ENCODE results near the gene PODXL2. TPM values are rescaled to one million over a fixed set of nuclear protein-coding genes. Genes with fewer than 3 reads are reported as not detected.
"Not testable (repeated sequence)": the region's sequence is repeated elsewhere in the genome, so short reads cannot be mapped to it uniquely, and the experiment has no call there.

PODXL2 gene
- total RNA-seq, 1 experiment from 2014 or later = 26.6 TPM

GRCh38 chr3:127654374-127654773, 25.4 kb downstream of the PODXL2 start:
- Histone ChIP-seq H3K27ac (ENCODE audit: low read depth, low read length, poor library complexity, severe bottlenecking) (no peak overlapping the region), H3K27me3 (replicated peaks; ENCODE audit: insufficient read depth, low read depth, low read length, poor library complexity) (no peaks in the 10 kb centered on the region), H3K4me1 (ENCODE audit: insufficient read depth, low read length, poor library complexity, severe bottlenecking) (no peaks in the 10 kb centered on the region), H3K36me3 (ENCODE audit: insufficient read depth, low read length, poor library complexity, severe bottlenecking) (no peaks in the 10 kb centered on the region), H3K4me3 (ENCODE audit: low read depth, low read length, poor library complexity, severe bottlenecking) (no peak overlapping the region), H3K9me3 (ENCODE audit: low read depth, low read length, poor library complexity, severe bottlenecking) (no peaks in the 10 kb centered on the region)
- POLR2A ChIA-PET (ENCODE audit: low non-redundant PET) = no interaction called here
- DNase-seq (ENCODE audit: low spot score) = no peak
- TF ChIP-seq, protein P1, sequence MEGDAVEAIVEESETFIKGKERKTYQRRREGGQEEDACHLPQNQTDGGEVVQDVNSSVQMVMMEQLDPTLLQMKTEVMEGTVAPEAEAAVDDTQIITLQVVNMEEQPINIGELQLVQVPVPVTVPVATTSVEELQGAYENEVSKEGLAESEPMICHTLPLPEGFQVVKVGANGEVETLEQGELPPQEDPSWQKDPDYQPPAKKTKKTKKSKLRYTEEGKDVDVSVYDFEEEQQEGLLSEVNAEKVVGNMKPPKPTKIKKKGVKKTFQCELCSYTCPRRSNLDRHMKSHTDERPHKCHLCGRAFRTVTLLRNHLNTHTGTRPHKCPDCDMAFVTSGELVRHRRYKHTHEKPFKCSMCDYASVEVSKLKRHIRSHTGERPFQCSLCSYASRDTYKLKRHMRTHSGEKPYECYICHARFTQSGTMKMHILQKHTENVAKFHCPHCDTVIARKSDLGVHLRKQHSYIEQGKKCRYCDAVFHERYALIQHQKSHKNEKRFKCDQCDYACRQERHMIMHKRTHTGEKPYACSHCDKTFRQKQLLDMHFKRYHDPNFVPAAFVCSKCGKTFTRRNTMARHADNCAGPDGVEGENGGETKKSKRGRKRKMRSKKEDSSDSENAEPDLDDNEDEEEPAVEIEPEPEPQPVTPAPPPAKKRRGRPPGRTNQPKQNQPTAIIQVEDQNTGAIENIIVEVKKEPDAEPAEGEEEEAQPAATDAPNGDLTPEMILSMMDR (conservative IDR thresholded peaks at IDR 0.05; ENCODE audit: low read depth, low read length) = no peak
- BruUV-seq (replicated peaks) = no TSS peak
- CTCF ChIA-PET = no interaction called here
- intact Hi-C loops (cut with micrococcal nuclease; ENCODE audit: unreplicated experiment) = loop anchor here (5.0 kb wide), 1 partner anchor 478 kb away; no protein-coding TSS in a partner anchor

DNA sequence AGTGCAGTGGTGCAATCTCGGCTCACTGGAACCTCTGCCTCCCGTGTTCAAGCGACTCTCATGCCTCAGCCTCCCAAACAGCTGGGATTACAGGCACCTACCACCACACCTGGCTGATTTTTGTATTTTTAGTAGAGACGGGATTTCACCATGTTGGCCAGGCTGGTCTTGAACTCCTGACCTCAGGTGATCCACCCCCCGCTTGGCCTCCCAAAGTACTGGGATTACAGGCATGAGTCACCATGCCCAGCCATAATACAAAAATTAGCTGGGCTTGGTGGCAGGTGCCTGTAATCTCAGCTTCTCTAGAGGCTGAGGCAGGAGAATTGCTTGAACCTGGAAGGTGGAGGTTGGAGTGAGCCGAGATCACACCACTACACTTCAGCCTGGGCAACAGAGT, 26.0 kb downstream of the PODXL2 start:
- H3K36me3 ChIP-seq (ENCODE audit: insufficient read depth, low read length, poor library complexity, severe bottlenecking); BruUV-seq (replicated peaks); H3K4me3 ChIP-seq (ENCODE audit: low read depth, low read length, poor library complexity, severe bottlenecking); CTCF ChIA-PET; H3K9me3 ChIP-seq (ENCODE audit: low read depth, low read length, poor library complexity, severe bottlenecking); H3K27ac ChIP-seq (ENCODE audit: low read depth, low read length, poor library complexity, severe bottlenecking); H3K4me1 ChIP-seq (ENCODE audit: insufficient read depth, low read length, poor library complexity, severe bottlenecking); DNase-seq (ENCODE audit: low spot score); H3K27me3 ChIP-seq (replicated peaks; ENCODE audit: insufficient read depth, low read depth, low read length, poor library complexity); POLR2A ChIA-PET (ENCODE audit: low non-redundant PET): not testable (repeated sequence)
- intact Hi-C loops (cut with micrococcal nuclease; ENCODE audit: unreplicated experiment) = loop anchor here (5.0 kb wide), 1 partner anchor 477 kb away; no protein-coding TSS in a partner anchor

DNA sequence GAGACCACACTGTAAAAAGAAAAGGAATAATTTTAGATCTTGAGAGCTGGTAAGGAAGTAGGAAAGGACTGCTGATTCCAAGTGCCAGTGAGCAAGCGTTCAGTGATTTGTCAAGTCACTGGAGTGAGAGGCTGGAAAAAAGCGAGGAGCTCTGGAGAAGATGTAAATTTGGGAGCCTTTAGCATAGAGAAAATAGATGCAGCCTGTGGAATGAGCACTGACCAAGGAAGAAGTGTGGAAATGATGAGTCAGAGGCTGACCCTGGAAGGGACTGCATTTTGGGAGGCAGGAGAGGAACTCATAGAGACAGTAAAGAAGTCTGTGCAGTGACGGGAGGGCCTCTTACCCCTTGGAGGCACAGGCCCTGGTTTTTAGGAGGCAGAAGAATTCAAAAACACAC, 26.7 kb downstream of the PODXL2 start:
- ChIA-PET CTCF (interaction anchor here (0.6 kb wide), 1 partner anchor 234 kb away, joined by 3 read pairs; no protein-coding TSS in a partner anchor), POLR2A (ENCODE audit: low non-redundant PET) (no interaction called here)
- intact Hi-C loops (cut with micrococcal nuclease; ENCODE audit: unreplicated experiment) = no loop called here
- H3K4me3 ChIP-seq (ENCODE audit: low read depth, low read length, poor library complexity, severe bottlenecking) = no peak overlapping the region
- H3K36me3 ChIP-seq (ENCODE audit: insufficient read depth, low read length, poor library complexity, severe bottlenecking) = no peaks in the 10 kb centered on the region
- no peaks in the 10 kb centered on the region for H3K9me3 ChIP-seq (ENCODE audit: low read depth, low read length, poor library complexity, severe bottlenecking)
- no peaks in the 10 kb centered on the region for H3K4me1 ChIP-seq (ENCODE audit: insufficient read depth, low read length, poor library complexity, severe bottlenecking)
- no peaks in the 10 kb centered on the region for H3K27me3 ChIP-seq (replicated peaks; ENCODE audit: insufficient read depth, low read depth, low read length, poor library complexity)
- TF ChIP-seq EZH2 (IDR thresholded peaks at IDR 0.05; ENCODE audit: borderline replicate concordance, low read depth, low read length, poor library complexity, severe bottlenecking) = no peak
- TF ChIP-seq, protein P1 (conservative IDR thresholded peaks at IDR 0.05; ENCODE audit: low read depth, low read length) = no peak
- H3K27ac ChIP-seq (ENCODE audit: low read depth, low read length, poor library complexity, severe bottlenecking) = no peak overlapping the region
- no TSS peak for BruUV-seq (replicated peaks)
- no peak for DNase-seq (ENCODE audit: low spot score)

GRCh38 chr3:127656906-127657305, 27.9 kb downstream of the PODXL2 start:
- no peak overlapping the region for H3K27ac ChIP-seq (ENCODE audit: low read depth, low read length, poor library complexity, severe bottlenecking)
- POLR2A ChIA-PET (ENCODE audit: low non-redundant PET) = no interaction called here
- DNase-seq (ENCODE audit: low spot score) = no peak
- no peak for TF ChIP-seq EZH2 (IDR thresholded peaks at IDR 0.05; ENCODE audit: borderline replicate concordance, low read depth, low read length, poor library complexity, severe bottlenecking)
- TF ChIP-seq, protein P1 (conservative IDR thresholded peaks at IDR 0.05; ENCODE audit: low read depth, low read length) = no peak
- no peaks in the 10 kb centered on the region for H3K9me3 ChIP-seq (ENCODE audit: low read depth, low read length, poor library complexity, severe bottlenecking)
- no peak overlapping the region for H3K4me3 ChIP-seq (ENCODE audit: low read depth, low read length, poor library complexity, severe bottlenecking)
- intact Hi-C loops (cut with micrococcal nuclease; ENCODE audit: unreplicated experiment) = no loop called here
- BruUV-seq (replicated peaks) = no TSS peak
- H3K4me1 ChIP-seq (ENCODE audit: insufficient read depth, low read length, poor library complexity, severe bottlenecking) = no peaks in the 10 kb centered on the region
- no peaks in the 10 kb centered on the region for H3K27me3 ChIP-seq (replicated peaks; ENCODE audit: insufficient read depth, low read depth, low read length, poor library complexity)
- CTCF ChIA-PET = no interaction called here
- H3K36me3 ChIP-seq (ENCODE audit: insufficient read depth, low read length, poor library complexity, severe bottlenecking) = no peaks in the 10 kb centered on the region

Measured in A673 (cell line).